GM23338 (cell line): Measurements from ENCODE around the gene RHBDF2. TPM values are rescaled to one million over a fixed set of nuclear protein-coding genes. Genes with fewer than 3 reads are reported as not detected.
A peak's percentile ranks its signal among the peaks of the same experiment; 100 is the strongest.

Experiments
- ATAC-seq: fragments of 200-7000 bp; cut with Tn5 transposase; 3 replicates; pipeline ENCODE4 v1.9.1; 2020
- DNase-seq: peaks from one replicate; pipeline ENCODE4 v3.0.0-alpha.2; 2015; ENCODE audit warnings: low spot score
- H2AFZ ChIP-seq: fragments of 200-600 bp; sonication (generic); 2 replicates; pipeline ENCODE4 v1.8.0; 2016; ENCODE audit warnings: antibody characterized with exemption, mild to moderate bottlenecking, moderate library complexity
- H3F3A ChIP-seq: fragments of 200-600 bp; sonication (generic); replicated peaks from 2 replicates; pipeline ENCODE4 v1.8.0; 2017; ENCODE audit warnings: antibody characterized with exemption, mixed run types, low read depth
- H3K27ac ChIP-seq: fragments of 200-600 bp; sonication (generic); 2 replicates; pipeline ENCODE4 v1.6.1; 2016; ENCODE audit warnings: low read depth
- H3K27me3 ChIP-seq: fragments of 200-600 bp; sonication (generic); 2 replicates; pipeline ENCODE4 v1.8.0; 2016; ENCODE audit warnings: mild to moderate bottlenecking, mixed run types, moderate library complexity; ENCODE audit not compliant: insufficient read depth
- H3K36me3 ChIP-seq: fragments of 200-600 bp; sonication (generic); 2 replicates; pipeline ENCODE4 v1.8.0; 2016; ENCODE audit warnings: mild to moderate bottlenecking; ENCODE audit not compliant: insufficient read depth
- H3K4me1 ChIP-seq: fragments of 200-600 bp; sonication (generic); 2 replicates; pipeline ENCODE4 v1.8.0; 2016; ENCODE audit warnings: mild to moderate bottlenecking, moderate library complexity; ENCODE audit not compliant: insufficient read depth
- H3K4me2 ChIP-seq: fragments of 200-600 bp; sonication (generic); 2 replicates; pipeline ENCODE4 v1.7.1; 2017; ENCODE audit warnings: mixed run types
- H3K4me3 ChIP-seq: fragments of 200-600 bp; sonication (generic); 2 replicates; pipeline ENCODE4 v1.6.1; 2016; ENCODE audit warnings: mixed run types
- H3K79me2 ChIP-seq: fragments of 200-600 bp; sonication (generic); replicated peaks from 2 replicates; pipeline ENCODE4 v1.8.0; 2017; ENCODE audit warnings: mild to moderate bottlenecking; ENCODE audit not compliant: insufficient read depth
- H3K9me2 ChIP-seq: fragments of 200-600 bp; sonication (generic); 2 replicates; pipeline ENCODE4 v1.8.0; 2017; ENCODE audit not compliant: insufficient read depth
- H4K20me1 ChIP-seq: fragments of 200-600 bp; sonication (generic); replicated peaks from 2 replicates; pipeline ENCODE4 v1.8.0; 2017; ENCODE audit warnings: mild to moderate bottlenecking; ENCODE audit not compliant: insufficient read depth
- H3K27ac Mint-ChIP-seq: 2 replicates; pipeline ENCODE4 v1.8.0; 2020; ENCODE audit warnings: inconsistent platforms, mild to moderate bottlenecking, moderate library complexity, mixed read lengths
- H3K27me3 Mint-ChIP-seq: 3 replicates; pipeline ENCODE4 v1.8.0; 2022; ENCODE audit warnings: low read depth, mild to moderate bottlenecking, moderate library complexity, mixed read lengths, inconsistent platforms; ENCODE audit not compliant: insufficient read depth, poor library complexity
- H3K36me3 Mint-ChIP-seq: 3 replicates; pipeline ENCODE4 v1.8.0; 2021; ENCODE audit warnings: low read depth, mild to moderate bottlenecking, inconsistent platforms, moderate library complexity, mixed read lengths
- H3K4me1 Mint-ChIP-seq: 3 replicates; pipeline ENCODE4 v1.8.0; 2020; ENCODE audit warnings: mild to moderate bottlenecking, inconsistent platforms, mixed read lengths
- H3K4me3 Mint-ChIP-seq: 3 replicates; pipeline ENCODE4 v1.8.0; 2021; ENCODE audit warnings: moderate library complexity, mild to moderate bottlenecking, inconsistent platforms, mixed read lengths
- H3K9me3 Mint-ChIP-seq: 3 replicates; pipeline ENCODE4 v1.8.0; 2020; ENCODE audit warnings: moderate library complexity, mild to moderate bottlenecking, inconsistent platforms, mixed read lengths
- CREB1 ChIP-seq: fragments of 250-450 bp; sonication (Bioruptor Pico); IDR thresholded peaks from 2 replicates; pipeline ENCODE4 v1.5.0; 2020; ENCODE audit warnings: low read depth, mild to moderate bottlenecking, moderate library complexity
- CTCF ChIP-seq, 2 experiments: fragments of 200-600 bp in 1 of 2; sonication (generic) in 1 of 2; conservative IDR thresholded peaks; 2 replicates each; pipeline versions ENCODE4 v1.5.1 to v1.6.1; 2016 to 2017; ENCODE audit warnings: antibody characterized with exemption in 2 of 2, low read depth in 2 of 2, mild to moderate bottlenecking in 2 of 2, moderate library complexity in 1 of 2
- EZH2 ChIP-seq: fragments of 200-600 bp; sonication (generic); IDR thresholded peaks from one replicate; pipeline ENCODE4 v1.8.0; 2017; ENCODE audit warnings: antibody characterized with exemption, mild to moderate bottlenecking, low read depth; ENCODE audit not compliant: unreplicated experiment
- EZH2phosphoT487 ChIP-seq: fragments of 200-600 bp; sonication (generic); IDR thresholded peaks from one replicate; pipeline ENCODE4 v1.8.1; 2018; ENCODE audit warnings: antibody characterized with exemption; ENCODE audit not compliant: unreplicated experiment
- JUNB ChIP-seq: IDR thresholded peaks from one replicate; pipeline ENCODE4 v1.6.1; 2016; ENCODE audit warnings: antibody characterized with exemption; ENCODE audit not compliant: unreplicated experiment
- NANOG ChIP-seq: IDR thresholded peaks from 2 replicates; pipeline ENCODE4 v1.6.1; 2016; ENCODE audit warnings: antibody characterized with exemption, borderline replicate concordance
- POLR2AphosphoS5 ChIP-seq: IDR thresholded peaks from 2 replicates; pipeline ENCODE4 v1.6.1; 2016; ENCODE audit warnings: antibody characterized with exemption, low read depth
- STAT1 ChIP-seq: IDR thresholded peaks from one replicate; pipeline ENCODE4 v1.6.1; 2016; ENCODE audit warnings: antibody characterized with exemption; ENCODE audit not compliant: unreplicated experiment
- ZNF114 ChIP-seq: fragments of 250-450 bp; sonication (Bioruptor Pico); IDR thresholded peaks from 2 replicates; pipeline ENCODE4 v1.5.0; 2020; ENCODE audit warnings: mild to moderate bottlenecking, moderate library complexity
- ZNF331 ChIP-seq: fragments of 250-450 bp; sonication (Bioruptor Pico); IDR thresholded peaks from 2 replicates; pipeline ENCODE4 v1.5.0; 2020; ENCODE audit warnings: low read depth, mild to moderate bottlenecking, moderate library complexity
- polyA plus RNA-seq: library from polyadenylated mRNA; unstranded; fragments of >200 nt; fragmentation: Nextera tagmentation; extraction: Ambion mirVana; gene quantifications from 2 replicates; pipeline ENCODE4 v1.2.1, GENCODE V29; 2016
- total RNA-seq: library from RNA; depleted of rRNA; stranded (reverse); fragments of >200 nt; shearing (Covaris generic); gene quantifications from 2 replicates; pipeline ENCODE4 v1.2.3, GENCODE V29; 2014
- TF ChIP-seq, protein P1 (sequence below): fragments of 250-450 bp; sonication (Bioruptor Pico); IDR thresholded peaks from 2 replicates; pipeline ENCODE4 v1.5.0; 2020; ENCODE audit warnings: mild to moderate bottlenecking, moderate library complexity
- TF ChIP-seq, protein P2 (sequence below): IDR thresholded peaks from one replicate; pipeline ENCODE4 v1.6.1; 2018; ENCODE audit warnings: antibody characterized with exemption; ENCODE audit not compliant: unreplicated experiment
- TF ChIP-seq, protein P3 (sequence below): IDR thresholded peaks from 2 replicates; pipeline ENCODE4 v1.6.1; 2016; ENCODE audit warnings: antibody characterized with exemption

RHBDF2 gene
- total and polyA plus RNA-seq, 2 experiments from 2014 or later: 9.4 to 29.5 TPM

- H3F3A ChIP-seq: peaks cover 23% of the 10 kb centered on the region
- H3K36me3 ChIP-seq: no peaks in the 10 kb centered on the region
- H3K9me2 ChIP-seq: no peaks in the 10 kb centered on the region
- TF ChIP-seq POLR2AphosphoS5: no peak
- no peak for TF ChIP-seq EZH2
- no peak for TF ChIP-seq ZNF331 (CRISPR knock-in tag)
- TF ChIP-seq NANOG: no peak
- no peak for TF ChIP-seq EZH2phosphoT487
- TF ChIP-seq, protein P1, sequence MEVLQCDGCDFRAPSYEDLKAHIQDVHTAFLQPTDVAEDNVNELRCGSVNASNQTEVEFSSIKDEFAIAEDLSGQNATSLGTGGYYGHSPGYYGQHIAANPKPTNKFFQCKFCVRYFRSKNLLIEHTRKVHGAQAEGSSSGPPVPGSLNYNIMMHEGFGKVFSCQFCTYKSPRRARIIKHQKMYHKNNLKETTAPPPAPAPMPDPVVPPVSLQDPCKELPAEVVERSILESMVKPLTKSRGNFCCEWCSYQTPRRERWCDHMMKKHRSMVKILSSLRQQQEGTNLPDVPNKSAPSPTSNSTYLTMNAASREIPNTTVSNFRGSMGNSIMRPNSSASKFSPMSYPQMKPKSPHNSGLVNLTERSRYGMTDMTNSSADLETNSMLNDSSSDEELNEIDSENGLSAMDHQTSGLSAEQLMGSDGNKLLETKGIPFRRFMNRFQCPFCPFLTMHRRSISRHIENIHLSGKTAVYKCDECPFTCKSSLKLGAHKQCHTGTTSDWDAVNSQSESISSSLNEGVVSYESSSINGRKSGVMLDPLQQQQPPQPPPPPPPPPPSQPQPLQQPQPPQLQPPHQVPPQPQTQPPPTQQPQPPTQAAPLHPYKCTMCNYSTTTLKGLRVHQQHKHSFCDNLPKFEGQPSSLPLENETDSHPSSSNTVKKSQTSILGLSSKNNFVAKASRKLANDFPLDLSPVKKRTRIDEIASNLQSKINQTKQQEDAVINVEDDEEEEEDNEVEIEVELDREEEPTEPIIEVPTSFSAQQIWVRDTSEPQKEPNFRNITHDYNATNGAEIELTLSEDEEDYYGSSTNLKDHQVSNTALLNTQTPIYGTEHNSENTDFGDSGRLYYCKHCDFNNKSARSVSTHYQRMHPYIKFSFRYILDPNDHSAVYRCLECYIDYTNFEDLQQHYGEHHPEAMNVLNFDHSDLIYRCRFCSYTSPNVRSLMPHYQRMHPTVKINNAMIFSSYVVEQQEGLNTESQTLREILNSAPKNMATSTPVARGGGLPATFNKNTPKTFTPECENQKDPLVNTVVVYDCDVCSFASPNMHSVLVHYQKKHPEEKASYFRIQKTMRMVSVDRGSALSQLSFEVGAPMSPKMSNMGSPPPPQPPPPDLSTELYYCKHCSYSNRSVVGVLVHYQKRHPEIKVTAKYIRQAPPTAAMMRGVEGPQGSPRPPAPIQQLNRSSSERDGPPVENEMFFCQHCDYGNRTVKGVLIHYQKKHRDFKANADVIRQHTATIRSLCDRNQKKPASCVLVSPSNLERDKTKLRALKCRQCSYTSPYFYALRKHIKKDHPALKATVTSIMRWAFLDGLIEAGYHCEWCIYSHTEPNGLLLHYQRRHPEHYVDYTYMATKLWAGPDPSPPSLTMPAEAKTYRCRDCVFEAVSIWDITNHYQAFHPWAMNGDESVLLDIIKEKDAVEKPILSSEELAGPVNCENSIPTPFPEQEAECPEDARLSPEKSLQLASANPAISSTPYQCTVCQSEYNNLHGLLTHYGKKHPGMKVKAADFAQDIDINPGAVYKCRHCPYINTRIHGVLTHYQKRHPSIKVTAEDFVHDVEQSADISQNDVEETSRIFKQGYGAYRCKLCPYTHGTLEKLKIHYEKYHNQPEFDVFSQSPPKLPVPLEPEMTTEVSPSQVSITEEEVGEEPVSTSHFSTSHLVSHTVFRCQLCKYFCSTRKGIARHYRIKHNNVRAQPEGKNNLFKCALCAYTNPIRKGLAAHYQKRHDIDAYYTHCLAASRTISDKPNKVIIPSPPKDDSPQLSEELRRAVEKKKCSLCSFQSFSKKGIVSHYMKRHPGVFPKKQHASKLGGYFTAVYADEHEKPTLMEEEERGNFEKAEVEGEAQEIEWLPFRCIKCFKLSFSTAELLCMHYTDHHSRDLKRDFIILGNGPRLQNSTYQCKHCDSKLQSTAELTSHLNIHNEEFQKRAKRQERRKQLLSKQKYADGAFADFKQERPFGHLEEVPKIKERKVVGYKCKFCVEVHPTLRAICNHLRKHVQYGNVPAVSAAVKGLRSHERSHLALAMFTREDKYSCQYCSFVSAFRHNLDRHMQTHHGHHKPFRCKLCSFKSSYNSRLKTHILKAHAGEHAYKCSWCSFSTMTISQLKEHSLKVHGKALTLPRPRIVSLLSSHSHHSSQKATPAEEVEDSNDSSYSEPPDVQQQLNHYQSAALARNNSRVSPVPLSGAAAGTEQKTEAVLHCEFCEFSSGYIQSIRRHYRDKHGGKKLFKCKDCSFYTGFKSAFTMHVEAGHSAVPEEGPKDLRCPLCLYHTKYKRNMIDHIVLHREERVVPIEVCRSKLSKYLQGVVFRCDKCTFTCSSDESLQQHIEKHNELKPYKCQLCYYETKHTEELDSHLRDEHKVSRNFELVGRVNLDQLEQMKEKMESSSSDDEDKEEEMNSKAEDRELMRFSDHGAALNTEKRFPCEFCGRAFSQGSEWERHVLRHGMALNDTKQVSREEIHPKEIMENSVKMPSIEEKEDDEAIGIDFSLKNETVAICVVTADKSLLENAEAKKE (CRISPR knock-in tag): no peak
- TF ChIP-seq, protein P2, sequence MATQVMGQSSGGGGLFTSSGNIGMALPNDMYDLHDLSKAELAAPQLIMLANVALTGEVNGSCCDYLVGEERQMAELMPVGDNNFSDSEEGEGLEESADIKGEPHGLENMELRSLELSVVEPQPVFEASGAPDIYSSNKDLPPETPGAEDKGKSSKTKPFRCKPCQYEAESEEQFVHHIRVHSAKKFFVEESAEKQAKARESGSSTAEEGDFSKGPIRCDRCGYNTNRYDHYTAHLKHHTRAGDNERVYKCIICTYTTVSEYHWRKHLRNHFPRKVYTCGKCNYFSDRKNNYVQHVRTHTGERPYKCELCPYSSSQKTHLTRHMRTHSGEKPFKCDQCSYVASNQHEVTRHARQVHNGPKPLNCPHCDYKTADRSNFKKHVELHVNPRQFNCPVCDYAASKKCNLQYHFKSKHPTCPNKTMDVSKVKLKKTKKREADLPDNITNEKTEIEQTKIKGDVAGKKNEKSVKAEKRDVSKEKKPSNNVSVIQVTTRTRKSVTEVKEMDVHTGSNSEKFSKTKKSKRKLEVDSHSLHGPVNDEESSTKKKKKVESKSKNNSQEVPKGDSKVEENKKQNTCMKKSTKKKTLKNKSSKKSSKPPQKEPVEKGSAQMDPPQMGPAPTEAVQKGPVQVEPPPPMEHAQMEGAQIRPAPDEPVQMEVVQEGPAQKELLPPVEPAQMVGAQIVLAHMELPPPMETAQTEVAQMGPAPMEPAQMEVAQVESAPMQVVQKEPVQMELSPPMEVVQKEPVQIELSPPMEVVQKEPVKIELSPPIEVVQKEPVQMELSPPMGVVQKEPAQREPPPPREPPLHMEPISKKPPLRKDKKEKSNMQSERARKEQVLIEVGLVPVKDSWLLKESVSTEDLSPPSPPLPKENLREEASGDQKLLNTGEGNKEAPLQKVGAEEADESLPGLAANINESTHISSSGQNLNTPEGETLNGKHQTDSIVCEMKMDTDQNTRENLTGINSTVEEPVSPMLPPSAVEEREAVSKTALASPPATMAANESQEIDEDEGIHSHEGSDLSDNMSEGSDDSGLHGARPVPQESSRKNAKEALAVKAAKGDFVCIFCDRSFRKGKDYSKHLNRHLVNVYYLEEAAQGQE: no peak
- TF ChIP-seq CREB1 (CRISPR knock-in tag): no peak
- TF ChIP-seq JUNB: no peak
- TF ChIP-seq, protein P3, sequence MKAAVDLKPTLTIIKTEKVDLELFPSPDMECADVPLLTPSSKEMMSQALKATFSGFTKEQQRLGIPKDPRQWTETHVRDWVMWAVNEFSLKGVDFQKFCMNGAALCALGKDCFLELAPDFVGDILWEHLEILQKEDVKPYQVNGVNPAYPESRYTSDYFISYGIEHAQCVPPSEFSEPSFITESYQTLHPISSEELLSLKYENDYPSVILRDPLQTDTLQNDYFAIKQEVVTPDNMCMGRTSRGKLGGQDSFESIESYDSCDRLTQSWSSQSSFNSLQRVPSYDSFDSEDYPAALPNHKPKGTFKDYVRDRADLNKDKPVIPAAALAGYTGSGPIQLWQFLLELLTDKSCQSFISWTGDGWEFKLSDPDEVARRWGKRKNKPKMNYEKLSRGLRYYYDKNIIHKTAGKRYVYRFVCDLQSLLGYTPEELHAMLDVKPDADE: no peak
- no peak for TF ChIP-seq ZNF114 (CRISPR knock-in tag)
- no peak for TF ChIP-seq CTCF (conservative IDR thresholded peaks at IDR 0.05; ENCODE audit: low read depth in 2 of 2)
- no peak for TF ChIP-seq STAT1
- DNase-seq: no peak
- peaks cover 34% of the 10 kb centered on the region for H4K20me1 ChIP-seq
- H3K36me3 Mint-ChIP-seq: no peaks in the 10 kb centered on the region
- peaks cover 13% of the 10 kb centered on the region for H3K27me3 Mint-ChIP-seq
- H3K27me3 ChIP-seq: no peaks in the 10 kb centered on the region
- H3K27ac ChIP-seq: peak overlapping the region; percentile 65
- peak overlapping the region; percentile 21; the same call in 1 of the 2 replicates for H3K27ac Mint-ChIP-seq
- H3K4me2 ChIP-seq: peak overlapping the region; percentile 68; the same call in 1 of the 2 replicates
- peak overlapping the region; percentile 17; the same call in 1 of the 3 replicates for H3K4me3 Mint-ChIP-seq
- H3K9me3 Mint-ChIP-seq: peaks cover 3% of the 10 kb centered on the region; the same call in 1 of the 3 replicates
- H3K79me2 ChIP-seq: peaks cover 77% of the 10 kb centered on the region
- no peak overlapping the region for H2AFZ ChIP-seq
- H3K4me1 Mint-ChIP-seq: peaks cover 72% of the 10 kb centered on the region
- ATAC-seq: no peak
- peaks cover 73% of the 10 kb centered on the region for H3K4me1 ChIP-seq
- no peak overlapping the region for H3K4me3 ChIP-seq
Observed at GRCh38 chr17:76449126-76449525, 52.1 kb downstream of the RHBDF2 start.
